HG03354 (cell line): ENCODE data around the gene MPP3.
"Not testable (repeated sequence)": the region's sequence is repeated elsewhere in the genome, so short reads cannot be mapped to it uniquely, and the experiment has no call there.

Source experiments
- ATAC-seq: cut with Tn5 transposase; IDR thresholded peaks from one replicate; pipeline ENCODE4 v1.9.1; 2021; ENCODE audit warnings: mild to moderate bottlenecking; ENCODE audit not compliant: unreplicated experiment, poor library complexity, severe bottlenecking

Gene MPP3

GRCh38 chr17:43861960-43862359 is 29.0 kb upstream of the MPP3 start:
- ATAC-seq = no peak

DNA sequence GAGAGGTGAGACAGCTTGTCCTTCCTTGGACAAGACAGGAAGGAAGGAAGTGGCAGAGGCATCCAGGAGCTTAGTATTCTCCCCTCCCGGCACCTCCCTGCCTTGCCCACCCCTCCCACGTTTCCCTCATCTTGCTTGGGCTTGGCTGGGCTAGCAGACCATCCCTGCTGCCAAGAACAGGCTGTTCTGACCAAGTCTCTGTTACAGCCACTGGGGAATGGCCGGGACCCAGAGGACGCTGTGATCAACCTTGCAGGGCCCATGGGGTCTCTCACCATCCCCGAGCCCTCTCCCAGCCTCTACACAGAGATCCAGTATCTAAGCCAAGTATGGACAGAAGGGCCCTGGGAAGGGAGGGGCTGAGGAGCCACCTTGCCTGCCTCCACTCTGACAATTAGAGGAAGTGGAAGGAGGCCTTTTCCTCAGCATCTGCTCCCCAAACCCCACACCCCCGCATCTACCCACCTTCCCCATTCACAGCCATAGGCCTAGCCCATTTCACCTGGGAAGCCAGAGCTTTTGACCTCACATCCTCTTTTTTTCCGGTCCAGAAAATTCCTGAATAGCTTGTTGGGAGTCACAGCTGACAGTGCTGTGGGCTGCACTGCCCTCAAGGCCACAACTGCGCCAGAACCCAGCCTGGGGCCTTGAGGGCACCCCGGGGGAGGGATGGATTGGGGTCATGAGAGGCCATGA is 28.1 kb upstream of the MPP3 start:
- no peak for ATAC-seq

- ATAC-seq = no peak
Observed at GRCh38 chr17:43860077-43860725, 27.3 kb upstream of the MPP3 start.

- ATAC-seq = no peak
Observed at GRCh38 chr17:43857957-43858600, 25.1 kb upstream of the MPP3 start.

DNA sequence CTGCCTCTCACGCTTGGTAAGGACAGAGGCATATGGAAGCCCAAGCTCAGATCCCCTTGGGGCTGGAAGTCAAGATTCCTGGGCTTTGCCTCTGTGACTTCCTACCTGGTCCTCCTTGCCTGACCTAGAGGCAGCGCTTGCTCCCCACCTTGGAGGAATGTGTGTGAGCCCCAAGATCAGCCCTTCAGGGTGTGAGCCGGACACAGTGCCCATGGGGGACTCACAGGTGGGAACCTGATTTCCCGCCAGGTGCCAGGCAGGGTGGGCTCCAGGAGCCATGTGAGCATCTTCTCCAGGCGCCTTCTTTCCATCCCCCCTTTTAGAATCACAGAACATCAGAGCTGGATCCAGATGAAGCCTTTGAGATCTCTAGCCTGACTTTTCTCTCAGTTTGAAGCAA is 24.2 kb upstream of the MPP3 start:
- no peak for ATAC-seq

- ATAC-seq = no peak
Observed at GRCh38 chr17:43856141-43856540, 23.2 kb upstream of the MPP3 start.

DNA sequence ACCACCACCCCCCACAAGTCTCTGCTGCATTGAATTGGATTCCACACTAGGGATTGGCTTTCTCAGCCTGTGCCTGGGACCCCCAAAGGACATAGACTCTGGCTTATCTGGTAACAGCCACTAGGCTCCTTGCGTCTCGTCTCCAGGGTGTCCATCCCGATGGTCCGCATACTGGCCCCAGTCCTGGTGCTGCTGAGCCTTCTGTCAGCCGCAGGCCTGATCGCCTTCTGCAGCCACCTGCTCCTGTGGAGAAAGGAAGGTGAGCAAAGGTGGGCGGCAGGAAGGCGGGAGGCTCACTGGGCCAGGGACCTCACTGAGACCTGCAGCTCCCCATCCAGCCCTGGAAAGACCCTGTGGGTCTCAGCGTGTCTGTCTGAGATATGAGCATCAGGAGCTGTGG is 22.1 kb upstream of the MPP3 start:
- ATAC-seq = no peak

- ATAC-seq = no peak
Observed at GRCh38 chr17:43854498-43854897, 21.6 kb upstream of the MPP3 start.

DNA sequence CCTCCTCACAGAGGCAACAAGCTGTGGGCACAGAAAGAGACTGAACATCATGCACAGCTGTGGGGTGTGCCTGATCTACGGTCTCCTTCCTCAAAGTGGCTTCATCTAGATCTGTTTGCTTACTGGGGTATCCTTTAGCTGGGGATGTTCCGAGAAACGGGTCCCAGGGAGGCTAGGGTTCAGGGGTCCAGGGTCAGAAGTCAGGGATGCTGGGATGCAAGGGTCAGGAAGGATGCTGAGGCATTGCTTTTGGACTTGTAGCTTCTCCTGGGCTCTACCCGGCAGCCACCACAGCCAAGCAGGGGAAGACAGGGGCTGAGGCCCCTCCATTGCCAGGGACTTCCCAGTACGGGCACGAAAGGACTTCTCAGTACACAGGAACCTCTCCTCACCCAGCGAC is 20.6 kb upstream of the MPP3 start:
- ATAC-seq = no peak

DNA sequence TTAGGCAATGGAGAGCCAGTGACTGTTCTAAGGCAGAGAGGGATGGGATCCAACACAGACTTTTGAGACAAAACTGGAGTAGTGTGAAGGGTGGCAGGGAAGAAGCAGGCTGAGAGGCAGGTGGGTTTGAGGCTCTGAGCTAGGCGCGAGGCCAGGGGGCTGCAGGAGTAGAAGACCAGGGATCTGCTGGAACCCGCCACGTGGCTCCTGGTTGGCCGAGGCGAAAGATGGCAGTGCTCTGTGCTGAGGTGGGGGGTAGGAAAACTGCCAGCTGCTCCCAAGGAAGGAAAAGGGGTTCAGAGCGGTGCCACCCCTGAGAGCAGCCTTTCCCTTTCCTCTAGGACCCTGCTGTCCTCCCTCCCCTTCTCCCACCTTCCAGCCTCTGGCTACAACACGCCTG is 19.6 kb upstream of the MPP3 start:
- ATAC-seq = no peak

GRCh38 chr17:43849116-43849515 is 16.2 kb upstream of the MPP3 start:
- ATAC-seq = no peak

GRCh38 chr17:43848601-43849000 is 15.7 kb upstream of the MPP3 start:
- no peak for ATAC-seq

- ATAC-seq = no peak
Observed at GRCh38 chr17:43846963-43847371, 14.0 kb upstream of the MPP3 start, which contains the start of gene CD300LG. Gene CD300LG, plus strand, starts transcription at chr17:43847176. Its CDS starts 41 bp downstream, at chr17:43847217.

- no peak for ATAC-seq
Observed at GRCh38 chr17:43846221-43846712, 13.3 kb upstream of the MPP3 start.

DNA sequence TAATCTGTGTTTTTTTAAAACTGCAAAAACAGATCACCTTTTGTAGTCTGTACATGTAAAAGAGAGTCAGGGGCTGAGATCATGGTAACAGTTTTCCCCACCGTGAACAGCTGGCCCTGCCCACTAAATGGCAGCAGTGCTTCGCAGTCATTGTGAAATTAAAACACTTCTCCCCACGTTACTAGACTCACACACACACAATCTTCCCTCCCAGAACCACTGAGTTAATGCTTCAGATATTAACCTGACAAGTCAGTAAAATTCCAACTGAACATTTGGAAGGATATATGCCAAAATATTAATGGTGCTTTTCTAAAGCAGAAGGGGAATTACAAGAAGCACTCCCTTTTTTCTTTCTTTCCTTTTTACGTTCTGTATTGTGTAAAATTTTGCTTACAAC is 12.8 kb upstream of the MPP3 start:
- ATAC-seq = no peak

DNA sequence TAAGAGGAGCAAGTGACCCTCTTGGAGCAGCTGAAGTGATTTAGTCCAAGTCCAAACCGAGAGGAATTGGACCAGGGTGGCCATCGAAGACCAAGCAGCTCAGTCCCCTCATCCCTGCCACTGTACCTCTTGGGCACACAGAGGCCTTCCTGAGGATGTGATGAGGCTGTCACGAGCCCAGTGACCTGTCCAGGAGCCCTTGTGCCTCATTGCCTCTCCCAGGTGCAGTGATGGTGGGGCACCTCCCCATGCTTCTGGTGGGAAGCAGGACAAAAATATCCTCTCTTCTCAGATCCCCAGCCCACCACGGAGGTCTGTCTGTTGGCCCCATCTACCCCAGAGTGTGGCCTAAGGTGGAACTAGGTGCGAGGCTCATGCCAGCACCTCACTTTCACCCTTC is 11.3 kb upstream of the MPP3 start:
- no peak for ATAC-seq

DNA sequence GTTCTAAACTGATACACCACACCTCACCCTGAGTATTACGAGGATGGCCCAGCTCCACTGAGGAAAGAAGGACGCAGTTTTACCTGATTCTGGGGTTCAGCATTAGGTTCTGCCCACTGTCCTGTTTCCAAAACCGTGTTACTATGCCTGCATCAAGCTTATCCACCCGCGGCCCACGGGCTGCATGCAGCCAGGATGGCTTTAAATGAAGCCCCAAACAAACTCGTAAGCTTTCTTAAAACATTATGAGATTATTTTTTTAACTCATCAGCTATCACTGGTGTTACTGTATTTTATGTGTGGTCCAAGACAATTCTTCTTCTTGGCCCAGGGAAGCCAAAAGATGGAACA is 10.0 kb upstream of the MPP3 start:
- no peak for ATAC-seq

- ATAC-seq = not testable (repeated sequence)
Observed at GRCh38 chr17:43842091-43842974, 9.4 kb upstream of the MPP3 start.

- ATAC-seq = no peak
Observed at GRCh38 chr17:43841282-43841681, 8.3 kb upstream of the MPP3 start.

DNA sequence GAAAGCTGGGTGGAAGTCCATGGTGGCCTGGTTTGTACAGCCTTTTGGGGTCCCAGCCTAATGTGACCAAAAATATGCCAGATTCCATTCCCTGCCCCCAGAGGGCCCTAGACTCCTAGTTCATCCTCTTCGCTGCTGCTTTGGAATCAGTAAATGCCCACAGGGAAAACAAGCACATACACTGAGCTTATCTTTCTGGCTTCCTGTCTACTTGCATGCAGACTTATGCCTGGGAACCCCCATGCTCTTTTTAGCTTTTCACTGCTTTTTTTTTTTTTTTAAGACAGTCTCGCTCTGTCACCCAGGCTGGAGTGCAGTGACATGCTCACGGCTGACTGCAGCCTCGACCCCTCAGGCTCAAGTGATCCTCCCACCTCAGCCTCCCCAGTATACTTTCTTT is 7.9 kb upstream of the MPP3 start:
- ATAC-seq = no peak
